Activated T-helper 9 cell treated with anti-CD3 and anti-CD28 coated beads, Interleukin-2, amount 50 U/mL, for 16 hours (primary cell): Measurements from ENCODE around the gene TPCN2.

ENCODE experiments used
- DNase-seq: peaks from one replicate; pipeline ENCODE4 v3.0.0-alpha.2; 2020; ENCODE audit warnings: low read depth

Gene TPCN2

GRCh38 chr11:69095300-69095699, 46.6 kb downstream of the TPCN2 start:
- DNase-seq: no peak

GRCh38 chr11:69096473-69096872, 47.7 kb downstream of the TPCN2 start:
- no peak for DNase-seq

GRCh38 chr11:69097263-69097662, 48.5 kb downstream of the TPCN2 start:
- no peak for DNase-seq

DNA sequence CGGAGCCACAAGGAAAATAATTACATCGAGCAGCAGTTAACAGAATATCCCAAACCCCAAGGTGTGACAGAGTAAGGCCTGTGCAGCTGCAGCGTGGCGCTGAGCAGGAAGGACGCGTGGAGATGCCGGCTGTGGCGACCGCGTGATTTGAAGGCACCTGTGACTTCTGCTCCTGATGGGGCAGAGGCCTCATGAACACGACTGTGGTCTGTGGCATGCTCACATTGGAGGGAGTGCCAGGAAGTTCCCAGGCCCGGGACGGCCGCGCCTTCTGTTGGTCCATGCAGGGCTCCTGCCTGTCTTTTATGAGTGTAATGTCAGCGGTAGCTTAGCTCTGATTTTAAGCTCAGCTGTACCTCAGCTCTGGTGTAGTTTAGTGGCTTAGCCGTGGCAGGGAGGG, 50.4 kb downstream of the TPCN2 start:
- no peak for DNase-seq

- no peak for DNase-seq
These were observed 51.9 kb downstream of the TPCN2 start for GRCh38 chr11:69100454-69101114.

DNA sequence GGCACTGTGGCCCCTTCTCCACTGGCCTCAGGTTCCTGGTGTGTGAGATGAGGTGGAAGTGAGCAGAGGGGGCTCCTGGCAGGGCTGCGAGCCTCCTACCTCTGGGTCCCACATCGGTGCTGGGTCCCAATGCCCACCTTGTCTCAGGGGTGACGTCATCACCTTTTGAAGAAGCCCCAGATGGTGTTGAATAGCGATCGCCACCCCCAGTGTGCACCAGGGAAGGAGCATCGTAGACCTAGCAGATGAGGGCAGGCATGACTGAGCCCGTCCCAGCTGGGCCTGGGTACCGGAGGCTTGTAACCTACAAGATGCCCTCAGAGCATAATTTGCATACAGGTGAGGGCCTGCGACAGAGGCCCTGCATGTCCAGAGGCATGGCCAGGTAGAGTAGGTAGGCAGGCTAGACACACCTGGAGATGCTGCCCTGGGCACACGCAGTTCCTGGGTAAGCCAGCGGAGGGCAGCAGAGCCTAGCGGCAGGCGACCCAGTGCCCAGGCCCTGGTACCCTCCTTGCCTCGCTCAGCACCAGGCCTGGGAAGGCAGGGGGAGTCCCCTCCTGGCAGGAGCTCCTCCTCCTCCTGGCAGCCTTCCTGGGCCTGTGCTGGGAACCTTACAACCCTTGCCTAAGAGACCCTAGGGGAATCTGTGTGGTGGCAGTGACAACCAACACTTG, 52.5 kb downstream of the TPCN2 start:
- peak; percentile 59 for DNase-seq

DNA sequence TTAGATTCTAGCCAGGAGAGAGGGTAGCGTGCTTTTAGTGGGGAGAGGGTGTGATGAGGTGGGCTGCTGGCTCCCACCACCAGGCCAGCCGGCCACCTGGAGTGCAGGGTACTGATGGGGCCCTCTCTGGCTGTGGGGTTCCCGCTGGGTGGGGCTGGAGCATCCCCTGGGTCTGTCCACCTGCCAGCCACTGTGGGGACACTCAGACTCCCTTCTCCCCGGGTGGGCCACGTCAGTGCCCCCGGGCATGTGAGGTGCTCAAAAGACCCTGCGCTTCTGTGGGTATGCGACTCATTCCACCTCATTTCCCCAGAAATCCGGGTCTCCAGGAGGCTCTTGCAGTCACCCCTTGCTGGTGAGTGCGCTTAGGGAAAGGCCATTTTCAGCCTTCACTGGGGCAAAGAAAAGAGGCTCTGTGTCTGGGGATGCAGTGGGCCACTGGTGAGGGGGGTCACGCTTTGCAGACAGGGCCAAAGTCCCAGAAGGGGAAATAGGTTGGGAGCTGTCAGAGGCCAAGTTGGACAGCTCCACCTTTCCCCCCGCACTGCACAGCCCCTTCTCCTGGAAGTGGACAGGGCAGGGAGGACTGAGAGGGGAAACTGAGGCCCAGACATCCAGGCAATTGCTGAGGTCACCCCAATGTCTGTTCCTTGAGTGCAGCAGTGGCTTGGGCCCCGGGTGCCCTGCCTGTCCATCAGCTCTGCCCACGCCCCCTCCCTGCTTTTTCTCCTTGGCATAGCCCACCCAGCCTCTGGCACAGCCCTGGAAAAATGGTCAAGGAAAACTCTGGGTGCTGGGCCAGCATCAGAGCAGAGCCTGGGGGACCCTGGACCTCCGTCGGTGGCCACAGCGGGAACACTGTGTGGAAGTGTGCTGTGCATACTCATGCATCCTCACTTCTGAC, 53.3 kb downstream of the TPCN2 start:
- DNase-seq: no peak

DNA sequence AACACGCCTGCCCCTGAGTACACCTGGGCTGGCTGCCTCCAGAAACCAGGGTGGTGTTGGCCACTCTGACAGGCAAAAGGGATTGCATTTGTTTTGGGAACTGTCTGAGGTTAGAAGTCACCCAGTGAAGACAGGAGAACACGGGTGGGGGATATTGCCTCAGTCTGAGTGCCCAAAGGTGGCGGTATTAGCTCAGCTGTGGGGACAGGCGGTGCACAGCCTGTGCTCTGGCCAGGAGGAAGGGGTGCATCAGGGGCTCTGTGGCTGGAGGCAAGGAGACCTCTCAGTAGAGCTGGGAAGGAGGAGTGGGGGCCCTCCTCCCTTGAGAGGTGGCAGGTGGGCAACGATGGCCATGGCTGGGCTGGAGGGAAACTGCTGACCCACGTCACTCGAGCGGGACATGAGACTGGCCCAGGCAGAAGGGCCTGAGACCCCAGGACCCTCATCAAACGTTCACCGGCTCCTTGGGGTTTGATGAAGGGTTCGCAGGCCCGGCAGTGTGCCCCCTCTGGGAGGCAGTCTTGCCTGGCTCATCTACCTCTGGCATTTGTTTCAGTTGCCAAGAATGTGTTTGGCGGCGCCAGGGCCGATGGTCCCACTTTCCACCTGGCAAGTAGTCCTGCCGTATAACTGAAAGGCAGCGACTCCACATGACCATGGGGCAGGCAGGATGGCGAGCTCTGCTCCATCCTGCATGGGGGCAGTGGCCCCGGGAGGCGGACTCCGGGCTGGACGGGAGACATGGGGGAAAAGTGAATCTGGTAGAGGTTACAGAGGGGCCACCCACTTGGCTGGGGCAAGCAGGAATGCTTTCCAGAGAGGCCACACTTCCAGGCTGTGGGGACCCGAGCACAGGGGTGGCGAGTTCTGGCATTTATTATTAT, 54.2 kb downstream of the TPCN2 start:
- DNase-seq: no peak

DNA sequence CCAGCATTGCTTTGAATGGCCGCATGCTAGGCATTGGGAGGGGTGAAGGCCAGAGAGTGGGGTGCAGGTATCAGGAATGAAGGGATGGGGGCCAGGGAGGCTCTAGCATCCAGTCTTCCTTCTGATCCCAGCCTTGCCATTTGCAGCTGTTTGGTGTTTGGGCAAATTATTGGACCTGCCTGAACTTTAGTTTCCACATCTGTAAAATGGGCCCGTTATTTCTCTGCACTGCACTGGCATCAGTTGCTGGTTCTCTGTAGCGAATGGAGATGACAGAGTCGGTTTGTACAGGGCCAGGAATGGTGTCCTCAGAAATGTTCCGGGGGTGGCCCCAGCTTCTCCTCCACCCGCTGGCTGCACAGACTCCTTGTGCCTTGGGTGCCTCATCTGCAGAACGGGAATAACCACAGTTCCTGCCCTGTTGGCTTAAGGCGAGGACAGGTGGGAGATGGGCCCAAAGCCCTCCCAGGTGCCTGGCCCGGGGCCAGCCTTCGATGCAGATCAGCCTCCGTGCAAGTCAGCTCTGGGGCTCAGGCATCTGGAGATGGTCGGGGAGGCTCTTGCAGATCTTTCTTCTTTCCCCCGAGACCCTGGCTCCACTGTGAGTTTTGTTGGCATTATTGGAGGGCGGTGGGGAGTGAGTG, 55.6 kb downstream of the TPCN2 start:
- no peak for DNase-seq

GRCh38 chr11:69104856-69105395, 56.2 kb downstream of the TPCN2 start:
- no peak for DNase-seq

- no peak for DNase-seq
These were observed 56.8 kb downstream of the TPCN2 start for GRCh38 chr11:69105461-69106030.

GRCh38 chr11:69106031-69106811, 57.5 kb downstream of the TPCN2 start:
- DNase-seq: no peak

GRCh38 chr11:69107413-69107812, 58.7 kb downstream of the TPCN2 start:
- DNase-seq: no peak

DNA sequence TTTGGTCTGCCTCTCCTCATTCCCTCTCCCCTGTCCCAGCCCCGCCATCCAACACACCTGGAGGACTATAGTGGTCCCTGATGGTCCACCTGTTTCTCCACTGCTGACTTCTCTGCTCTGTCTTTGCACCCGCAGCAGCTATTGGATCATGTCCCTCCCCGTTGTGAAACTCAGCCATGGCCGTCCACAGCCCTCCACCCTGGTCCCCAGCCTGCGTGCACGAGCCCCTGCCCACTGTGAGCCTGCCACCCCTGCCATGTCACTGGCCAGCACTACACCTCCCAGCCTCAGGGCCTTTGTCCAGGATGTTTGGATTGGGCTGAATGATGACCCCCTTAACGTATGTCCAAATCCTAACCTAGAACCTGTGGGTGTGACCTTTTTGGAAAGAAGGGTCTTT, 59.3 kb downstream of the TPCN2 start:
- no peak for DNase-seq

GRCh38 chr11:69108559-69108958, 59.8 kb downstream of the TPCN2 start:
- DNase-seq: no peak

- DNase-seq: no peak
These were observed 60.4 kb downstream of the TPCN2 start for GRCh38 chr11:69109101-69109500.

DNA sequence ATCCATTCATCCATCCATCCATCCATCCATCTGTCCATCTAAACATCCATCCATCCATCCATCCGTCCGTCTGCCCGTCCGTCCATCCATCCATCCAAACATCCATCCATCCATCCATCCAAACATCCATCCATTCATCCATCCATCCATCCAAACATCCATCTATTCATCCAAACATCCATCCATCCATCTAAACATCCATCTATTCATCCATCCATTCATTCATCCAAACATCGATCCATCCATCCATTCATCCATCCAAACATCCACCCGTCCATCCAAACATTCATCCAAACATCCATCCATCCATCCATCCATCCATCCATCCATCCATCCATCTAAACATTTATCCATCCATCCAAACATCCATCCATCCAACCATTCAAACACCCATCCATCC, 61.7 kb downstream of the TPCN2 start:
- DNase-seq: no peak

GRCh38 chr11:69111624-69112542, 63.2 kb downstream of the TPCN2 start:
- no peak for DNase-seq

- no peak for DNase-seq
These were observed 64.5 kb downstream of the TPCN2 start for GRCh38 chr11:69113226-69113625.
